WERI-Rb-1 (cell line): ENCODE results near the gene NASP.

Experiments used
- DNase-seq: peaks from one replicate; pipeline ENCODE4 v3.0.0-alpha.2; 2020
- H3K27ac ChIP-seq: fragments of 250-450 bp; sonication (Bioruptor Pico); 2 replicates; pipeline ENCODE4 v1.5.1; 2020; ENCODE audit warnings: mild to moderate bottlenecking, moderate library complexity
- H3K27me3 ChIP-seq: fragments of 250-450 bp; sonication (Bioruptor Pico); 2 replicates; pipeline ENCODE4 v1.5.1; 2021; ENCODE audit warnings: mild to moderate bottlenecking, low read depth, moderate library complexity; ENCODE audit not compliant: insufficient read depth, severe bottlenecking
- H3K36me3 ChIP-seq: fragments of 250-450 bp; sonication (Bioruptor Pico); 2 replicates; pipeline ENCODE4 v1.5.1; 2020; ENCODE audit warnings: mild to moderate bottlenecking, moderate library complexity
- H3K4me3 ChIP-seq: 2 replicates; pipeline ENCODE4 v1.5.1; 2011; ENCODE audit warnings: low read depth, mild to moderate bottlenecking, control low read depth, low read length
- H3K9me3 ChIP-seq: fragments of 250-450 bp; sonication (Bioruptor Pico); 2 replicates; pipeline ENCODE4 v1.5.1; 2021; ENCODE audit warnings: mild to moderate bottlenecking, moderate library complexity; ENCODE audit not compliant: severe bottlenecking
- TF ChIP-seq, protein P1 (sequence below): IDR thresholded peaks from 2 replicates; pipeline ENCODE4 v1.5.1; 2011; ENCODE audit warnings: low read depth, mild to moderate bottlenecking, control low read depth, inconsistent platforms, low read length

Gene NASP

DNA sequence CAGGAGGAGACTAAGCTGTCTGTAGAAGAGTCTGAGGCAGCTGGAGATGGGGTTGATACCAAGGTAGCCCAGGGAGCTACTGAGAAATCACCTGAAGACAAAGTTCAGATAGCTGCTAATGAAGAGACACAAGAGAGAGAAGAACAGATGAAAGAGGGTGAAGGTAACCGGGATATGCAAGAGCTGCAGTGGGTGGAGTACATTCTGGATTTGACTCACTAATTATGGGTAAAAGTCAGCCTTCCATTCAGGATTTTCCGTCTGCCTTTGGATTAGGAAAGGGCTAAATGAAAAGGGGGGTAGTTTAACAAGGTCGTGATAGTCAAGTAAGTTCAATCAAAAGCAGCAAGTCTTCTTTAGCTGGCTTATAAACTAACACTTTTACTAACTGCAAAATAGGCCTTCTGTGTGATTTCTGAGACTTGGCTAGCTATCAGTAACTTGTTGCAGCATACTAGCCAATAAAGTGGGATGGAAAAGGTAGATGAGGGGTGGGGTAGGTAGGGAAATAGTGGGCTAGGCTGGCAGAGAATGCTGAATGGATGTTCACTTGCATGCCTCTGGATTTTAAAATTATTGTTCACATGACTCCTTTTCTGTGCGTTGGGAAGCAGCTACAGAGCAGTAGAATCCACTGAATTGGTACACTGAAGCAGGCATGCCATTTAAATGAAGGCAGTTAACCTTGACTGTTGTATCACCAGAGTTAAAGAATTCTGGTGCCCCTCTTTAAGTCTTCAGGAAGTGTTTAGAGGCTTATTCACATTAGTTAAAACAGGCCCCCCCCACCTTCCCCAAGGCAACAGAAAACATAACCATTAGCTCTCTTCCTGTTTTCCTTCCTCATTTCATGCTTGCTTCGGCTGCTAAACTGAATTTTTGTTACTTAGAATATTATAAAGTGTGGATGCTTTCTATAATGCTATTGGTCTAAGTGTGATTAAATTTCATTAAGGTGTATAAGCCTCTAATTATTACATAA, 24.6 kb downstream of the NASP start:
- no peak overlapping the region for H3K27ac ChIP-seq
- TF ChIP-seq, protein P1, sequence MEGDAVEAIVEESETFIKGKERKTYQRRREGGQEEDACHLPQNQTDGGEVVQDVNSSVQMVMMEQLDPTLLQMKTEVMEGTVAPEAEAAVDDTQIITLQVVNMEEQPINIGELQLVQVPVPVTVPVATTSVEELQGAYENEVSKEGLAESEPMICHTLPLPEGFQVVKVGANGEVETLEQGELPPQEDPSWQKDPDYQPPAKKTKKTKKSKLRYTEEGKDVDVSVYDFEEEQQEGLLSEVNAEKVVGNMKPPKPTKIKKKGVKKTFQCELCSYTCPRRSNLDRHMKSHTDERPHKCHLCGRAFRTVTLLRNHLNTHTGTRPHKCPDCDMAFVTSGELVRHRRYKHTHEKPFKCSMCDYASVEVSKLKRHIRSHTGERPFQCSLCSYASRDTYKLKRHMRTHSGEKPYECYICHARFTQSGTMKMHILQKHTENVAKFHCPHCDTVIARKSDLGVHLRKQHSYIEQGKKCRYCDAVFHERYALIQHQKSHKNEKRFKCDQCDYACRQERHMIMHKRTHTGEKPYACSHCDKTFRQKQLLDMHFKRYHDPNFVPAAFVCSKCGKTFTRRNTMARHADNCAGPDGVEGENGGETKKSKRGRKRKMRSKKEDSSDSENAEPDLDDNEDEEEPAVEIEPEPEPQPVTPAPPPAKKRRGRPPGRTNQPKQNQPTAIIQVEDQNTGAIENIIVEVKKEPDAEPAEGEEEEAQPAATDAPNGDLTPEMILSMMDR, result no peak
- no peak for DNase-seq
- peaks cover 87% of the 10 kb centered on the region for H3K36me3 ChIP-seq
- H3K4me3 ChIP-seq, result no peak overlapping the region
- no peaks in the 10 kb centered on the region for H3K9me3 ChIP-seq
- H3K27me3 ChIP-seq, result no peaks in the 10 kb centered on the region

DNA sequence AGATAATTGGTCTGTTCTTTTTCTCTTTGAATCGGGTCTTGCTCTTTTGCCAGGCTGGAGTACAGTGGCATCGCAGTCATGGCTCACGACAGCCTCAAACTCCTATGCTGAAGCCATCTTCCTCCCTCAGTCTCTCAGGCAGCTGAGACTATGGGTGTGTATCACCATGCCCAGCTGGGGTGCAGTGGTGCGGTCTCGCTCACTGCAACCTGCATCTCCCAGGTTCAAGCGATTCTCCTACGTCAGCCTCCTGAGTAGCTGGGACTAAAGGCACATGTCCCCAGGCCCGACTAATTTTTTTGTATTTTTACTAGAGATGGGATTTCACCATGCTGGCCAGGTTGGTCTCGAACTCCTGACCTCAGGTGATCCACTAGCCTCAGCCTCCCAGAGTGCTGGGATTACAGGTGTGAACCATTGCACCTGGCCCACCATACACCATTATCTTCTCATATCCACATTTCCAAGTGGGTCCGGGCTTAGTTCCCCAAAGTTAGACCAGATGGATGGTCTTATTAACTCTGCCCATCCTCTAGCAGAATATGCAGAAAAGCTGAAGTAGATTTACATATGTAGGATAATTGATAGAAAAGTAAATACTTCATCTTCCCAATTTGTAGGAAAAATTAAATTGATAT, 26.9 kb downstream of the NASP start:
- Histone ChIP-seq H3K27me3 (no peaks in the 10 kb centered on the region), H3K4me3 (no peak overlapping the region), H3K9me3 (no peaks in the 10 kb centered on the region), H3K27ac (no peak overlapping the region), H3K36me3 (peaks cover 88% of the 10 kb centered on the region)
- no peak for DNase-seq
- TF ChIP-seq, protein P1, result no peak

DNA sequence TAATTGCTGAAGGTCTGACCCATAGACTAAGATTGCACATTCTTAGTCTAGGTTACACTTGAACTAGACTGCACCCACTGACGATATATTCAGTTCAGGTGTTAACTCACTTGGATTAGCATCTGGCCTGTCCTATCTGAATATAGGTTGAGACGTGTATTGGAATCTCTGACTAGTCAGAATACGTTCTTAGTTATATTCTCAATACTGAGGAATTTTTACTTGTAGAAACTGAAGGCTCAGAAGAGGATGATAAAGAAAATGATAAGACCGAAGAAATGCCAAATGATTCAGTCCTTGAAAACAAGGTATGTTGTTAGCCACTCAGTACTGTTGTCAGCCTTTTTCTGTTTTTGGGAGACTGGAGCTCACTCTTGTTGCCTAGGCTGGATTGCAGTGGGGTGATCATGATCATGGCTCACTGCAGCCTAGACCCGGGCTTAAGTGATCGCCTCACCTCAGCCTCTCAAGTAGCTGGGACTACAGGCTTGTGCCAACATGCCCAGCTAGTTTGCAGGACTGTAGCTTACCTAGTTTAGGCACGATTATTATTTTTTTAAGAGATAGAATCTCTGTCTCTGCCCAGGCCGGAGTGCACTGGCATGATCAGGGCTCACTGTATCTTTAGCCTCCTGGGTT, 29.2 kb downstream of the NASP start:
- H3K27me3 ChIP-seq, result no peaks in the 10 kb centered on the region
- no peak for DNase-seq
- peaks cover 89% of the 10 kb centered on the region for H3K36me3 ChIP-seq
- H3K9me3 ChIP-seq, result no peaks in the 10 kb centered on the region
- H3K4me3 ChIP-seq, result no peak overlapping the region
- H3K27ac ChIP-seq, result no peak overlapping the region
- TF ChIP-seq, protein P1, result no peak

DNA sequence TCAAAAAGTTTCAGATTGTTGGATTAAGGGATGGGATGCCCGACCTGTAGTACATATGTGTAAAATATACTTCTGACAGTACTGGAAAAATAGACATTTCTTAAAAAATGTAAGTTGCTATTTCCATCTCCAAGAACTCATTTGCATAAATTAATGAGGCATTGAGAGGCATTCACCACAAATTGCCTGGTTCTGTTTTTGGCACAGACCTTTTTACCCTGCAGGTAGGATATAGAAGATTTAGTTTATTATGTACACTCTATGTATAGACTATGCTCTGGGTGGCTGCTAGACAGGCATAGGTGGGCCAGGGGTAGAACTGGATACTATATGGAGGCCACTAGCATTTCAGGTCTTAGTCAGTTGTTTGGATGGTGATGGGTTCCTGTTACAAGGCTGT, 32.0 kb downstream of the NASP start:
- no peak overlapping the region for H3K4me3 ChIP-seq
- no peak overlapping the region for H3K27ac ChIP-seq
- H3K36me3 ChIP-seq, result peaks cover 84% of the 10 kb centered on the region
- TF ChIP-seq, protein P1, result no peak
- no peaks in the 10 kb centered on the region for H3K9me3 ChIP-seq
- no peaks in the 10 kb centered on the region for H3K27me3 ChIP-seq
- no peak for DNase-seq

DNA sequence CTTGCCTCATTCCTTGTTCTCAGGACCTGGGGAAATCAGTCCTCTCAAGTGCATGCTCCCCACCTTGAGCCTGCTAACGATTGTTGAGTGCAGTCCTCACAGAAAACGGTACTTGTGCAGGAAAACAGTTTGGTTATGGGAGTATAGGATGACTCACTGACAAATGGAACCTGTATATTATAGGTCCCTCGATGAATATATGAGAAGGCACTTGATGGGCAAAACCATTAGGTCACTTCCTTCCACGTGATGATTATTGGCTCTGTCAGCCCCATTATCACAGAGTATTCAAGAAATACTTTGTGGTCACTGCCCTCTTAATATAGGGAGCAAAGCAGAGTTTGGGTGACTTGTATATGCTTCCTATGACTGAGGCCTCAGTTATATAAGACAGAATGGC, 33.8 kb downstream of the NASP start:
- no peak for DNase-seq
- Histone ChIP-seq H3K36me3 (peaks cover 77% of the 10 kb centered on the region), H3K27ac (no peak overlapping the region), H3K9me3 (no peaks in the 10 kb centered on the region), H3K4me3 (no peak overlapping the region), H3K27me3 (no peaks in the 10 kb centered on the region)
- TF ChIP-seq, protein P1, result no peak
